DOHH2 (cell line): ENCODE results near the gene QPCTL.

Experiments
- H3F3A ChIP-seq: fragments of 200-600 bp; sonication (generic), shearing (Covaris generic); 2 replicates; pipeline ENCODE4 v1.6.0; 2016; ENCODE audit warnings: antibody characterized with exemption, mild to moderate bottlenecking; ENCODE audit not compliant: control insufficient read depth, insufficient read depth
- H3K27ac ChIP-seq: fragments of 200-600 bp; sonication (generic); 2 replicates; pipeline ENCODE4 v1.5.1; 2014; ENCODE audit warnings: low read depth, mild to moderate bottlenecking, low read length, moderate library complexity
- H3K27me3 ChIP-seq: fragments of 200-600 bp; sonication (generic); 2 replicates; pipeline ENCODE4 v1.6.1; 2014; ENCODE audit warnings: mild to moderate bottlenecking, low read length, mixed read lengths; ENCODE audit not compliant: control insufficient read depth
- H3K36me3 ChIP-seq: fragments of 200-600 bp; sonication (generic); 2 replicates; pipeline ENCODE4 v1.6.1; 2014; ENCODE audit warnings: mild to moderate bottlenecking, low read length, moderate library complexity, mixed read lengths; ENCODE audit not compliant: control insufficient read depth
- H3K4me1 ChIP-seq: fragments of 200-600 bp; sonication (generic); 2 replicates; pipeline ENCODE4 v1.6.1; 2014; ENCODE audit warnings: mild to moderate bottlenecking, low read length, mixed read lengths; ENCODE audit not compliant: control insufficient read depth
- H3K4me2 ChIP-seq: fragments of 200-600 bp; sonication (generic); 2 replicates; pipeline ENCODE4 v1.6.0; 2014; ENCODE audit warnings: mild to moderate bottlenecking, low read length, moderate library complexity
- H3K4me3 ChIP-seq: fragments of 200-600 bp; sonication (generic); 2 replicates; pipeline ENCODE4 v1.5.1; 2014; ENCODE audit warnings: mild to moderate bottlenecking, low read length, mixed read lengths
- H3K79me2 ChIP-seq: fragments of 200-600 bp; sonication (generic); 2 replicates; pipeline ENCODE4 v1.6.1; 2014; ENCODE audit warnings: mild to moderate bottlenecking, low read length, mixed read lengths; ENCODE audit not compliant: control insufficient read depth
- H3K9me2 ChIP-seq: fragments of 200-600 bp; sonication (generic); replicated peaks from 2 replicates; pipeline ENCODE4 v1.6.1; 2014; ENCODE audit warnings: mild to moderate bottlenecking, low read length, mixed read lengths; ENCODE audit not compliant: control insufficient read depth
- H3K9me3 ChIP-seq: fragments of 200-600 bp; sonication (generic); 2 replicates; pipeline ENCODE4 v1.6.1; 2014; ENCODE audit warnings: antibody characterized with exemption, low read length, mixed read lengths; ENCODE audit not compliant: control insufficient read depth, insufficient read depth
- H4K20me1 ChIP-seq: fragments of 200-600 bp; sonication (generic); 2 replicates; pipeline ENCODE4 v1.6.0; 2014; ENCODE audit warnings: low read depth, mild to moderate bottlenecking, antibody characterized with exemption, low read length, moderate library complexity; ENCODE audit not compliant: control insufficient read depth, insufficient read depth
- EZH2phosphoT487 ChIP-seq: fragments of 200-600 bp; sonication (generic); IDR thresholded peaks from 2 replicates; pipeline ENCODE4 v1.6.1; 2017; ENCODE audit warnings: borderline replicate concordance, mild to moderate bottlenecking, antibody characterized with exemption, low read length, moderate library complexity, mixed read lengths
- TF ChIP-seq, protein P1 (sequence below): fragments of 200-600 bp; sonication (generic); IDR thresholded peaks from one replicate; pipeline ENCODE4 v1.5.1; 2014; ENCODE audit warnings: antibody characterized with exemption, mild to moderate bottlenecking, low read depth, low read length; ENCODE audit not compliant: poor library complexity, severe bottlenecking

The QPCTL gene

DNA sequence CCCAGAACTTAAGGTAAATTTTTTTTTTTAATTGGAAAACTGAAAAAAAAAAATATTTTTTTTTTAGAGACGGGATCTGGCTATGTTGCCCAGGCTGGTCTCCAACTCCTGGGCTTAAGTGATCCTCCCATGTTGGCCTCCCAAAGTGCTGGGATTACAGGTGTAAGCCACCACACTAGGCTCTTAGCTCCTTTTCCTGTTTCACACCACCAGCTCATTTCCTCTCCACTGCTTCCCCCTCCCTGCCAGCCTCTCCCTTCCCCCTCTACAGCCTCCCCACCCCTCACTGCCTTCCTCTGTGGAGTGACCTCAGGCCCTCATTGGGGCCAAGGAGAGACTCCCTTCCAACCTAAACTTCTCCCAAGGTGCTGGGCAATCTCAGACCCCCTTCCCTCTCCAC is 28.7 kb upstream of the QPCTL start:
- no peak for TF ChIP-seq EZH2phosphoT487
- TF ChIP-seq, protein P1, sequence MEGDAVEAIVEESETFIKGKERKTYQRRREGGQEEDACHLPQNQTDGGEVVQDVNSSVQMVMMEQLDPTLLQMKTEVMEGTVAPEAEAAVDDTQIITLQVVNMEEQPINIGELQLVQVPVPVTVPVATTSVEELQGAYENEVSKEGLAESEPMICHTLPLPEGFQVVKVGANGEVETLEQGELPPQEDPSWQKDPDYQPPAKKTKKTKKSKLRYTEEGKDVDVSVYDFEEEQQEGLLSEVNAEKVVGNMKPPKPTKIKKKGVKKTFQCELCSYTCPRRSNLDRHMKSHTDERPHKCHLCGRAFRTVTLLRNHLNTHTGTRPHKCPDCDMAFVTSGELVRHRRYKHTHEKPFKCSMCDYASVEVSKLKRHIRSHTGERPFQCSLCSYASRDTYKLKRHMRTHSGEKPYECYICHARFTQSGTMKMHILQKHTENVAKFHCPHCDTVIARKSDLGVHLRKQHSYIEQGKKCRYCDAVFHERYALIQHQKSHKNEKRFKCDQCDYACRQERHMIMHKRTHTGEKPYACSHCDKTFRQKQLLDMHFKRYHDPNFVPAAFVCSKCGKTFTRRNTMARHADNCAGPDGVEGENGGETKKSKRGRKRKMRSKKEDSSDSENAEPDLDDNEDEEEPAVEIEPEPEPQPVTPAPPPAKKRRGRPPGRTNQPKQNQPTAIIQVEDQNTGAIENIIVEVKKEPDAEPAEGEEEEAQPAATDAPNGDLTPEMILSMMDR = no peak
- H3K4me2 ChIP-seq = no peak overlapping the region

GRCh38 chr19:45664575-45664974 is 27.9 kb upstream of the QPCTL start:
- H3K9me3 ChIP-seq = no peaks in the 10 kb centered on the region
- H3K79me2 ChIP-seq = no peaks in the 10 kb centered on the region
- H3K4me1 ChIP-seq = peaks cover 32% of the 10 kb centered on the region
- H3K36me3 ChIP-seq = no peaks in the 10 kb centered on the region
- H3K4me3 ChIP-seq = no peak overlapping the region
- peaks cover 13% of the 10 kb centered on the region for H3F3A ChIP-seq
- no peak overlapping the region for H3K27ac ChIP-seq
- H4K20me1 ChIP-seq = no peaks in the 10 kb centered on the region
- no peak overlapping the region for H3K4me2 ChIP-seq
- H3K9me2 ChIP-seq = no peaks in the 10 kb centered on the region
- H3K27me3 ChIP-seq = peaks cover 5% of the 10 kb centered on the region; the same call in 1 of the 2 replicates
- TF ChIP-seq, protein P1 = no peak
- no peak for TF ChIP-seq EZH2phosphoT487

More for the DNA sequence above, 28.7 kb upstream of the QPCTL start:
- Histone ChIP-seq H3K9me2 (no peaks in the 10 kb centered on the region), H3K9me3 (no peaks in the 10 kb centered on the region), H4K20me1 (no peaks in the 10 kb centered on the region), H3F3A (peaks cover 6% of the 10 kb centered on the region; the same call in 1 of the 2 replicates), H3K4me1 (peaks cover 24% of the 10 kb centered on the region), H3K4me3 (no peak overlapping the region), H3K79me2 (no peaks in the 10 kb centered on the region), H3K27me3 (peaks cover 5% of the 10 kb centered on the region), H3K36me3 (no peaks in the 10 kb centered on the region), H3K27ac (no peak overlapping the region)

GRCh38 chr19:45667620-45668341 is 24.7 kb upstream of the QPCTL start, which contains the start of gene GIPR:
Gene GIPR, plus strand, starts transcription at chr19:45668221. Its CDS starts 1,300 bp downstream, at chr19:45669521.
- Histone ChIP-seq H3K9me3 (no peaks in the 10 kb centered on the region), H3K4me1 (peaks cover 46% of the 10 kb centered on the region), H3K9me2 (no peaks in the 10 kb centered on the region), H3K27ac (peak within 1 kb of the TSS; percentile 19; the same call in 1 of the 2 replicates), H3K79me2 (no peaks in the 10 kb centered on the region), H4K20me1 (no peaks in the 10 kb centered on the region), H3K4me2 (peak within 1 kb of the TSS; percentile 99), H3F3A (peaks cover 16% of the 10 kb centered on the region), H3K4me3 (peak within 1 kb of the TSS; percentile 90), H3K36me3 (no peaks in the 10 kb centered on the region), H3K27me3 (peaks cover 5% of the 10 kb centered on the region; the same call in 1 of the 2 replicates)
- no peak for TF ChIP-seq EZH2phosphoT487
- TF ChIP-seq, protein P1 = no peak
